Nucleus accumbens (tissue), 56 donors: ENCODE results near the gene SNRK.

Experiments
- DNase-seq, 56 donors: peaks; one replicate each; lab custom pipeline; 2025; lab: John Stamatoyannopoulos, UW

SNRK gene

DNA sequence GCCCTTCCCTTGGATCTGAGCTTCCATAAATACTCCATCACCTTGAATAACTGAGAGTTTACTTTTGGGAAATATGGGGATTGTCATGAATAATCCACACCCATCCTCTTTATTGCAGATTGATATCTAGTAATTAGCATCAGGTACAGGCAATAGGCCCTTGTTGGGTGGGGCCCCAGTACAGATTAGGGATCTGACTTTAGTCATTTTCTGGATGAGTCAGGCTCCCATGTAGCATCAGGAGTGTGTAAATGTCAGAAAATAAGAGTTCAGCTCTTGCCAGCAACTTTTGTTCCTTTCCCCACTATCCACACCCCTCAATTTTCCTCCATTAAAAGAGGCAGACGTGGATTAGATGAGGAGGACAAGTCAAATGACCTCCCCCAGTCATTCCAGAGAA, 17.7 kb upstream of the SNRK start:
- no peak for DNase-seq

DNA sequence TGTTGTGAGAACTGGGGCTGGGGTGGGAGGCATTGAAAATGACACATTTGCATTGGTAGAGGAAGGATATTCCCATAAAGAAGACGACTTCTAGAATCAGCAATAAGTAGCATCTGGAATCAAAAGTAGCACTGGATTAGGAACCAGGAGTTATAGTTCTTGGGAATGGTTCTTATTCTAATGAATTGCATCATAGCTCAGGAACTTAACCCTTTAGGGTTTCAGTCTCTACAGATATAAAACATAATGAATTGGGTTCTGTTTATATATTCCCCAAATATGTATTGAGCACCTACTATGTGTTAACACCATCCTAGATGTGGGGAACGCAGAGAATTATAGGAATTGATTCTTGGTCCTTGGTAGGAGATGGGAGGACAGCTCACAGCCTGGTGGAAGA, 16.3 kb upstream of the SNRK start:
- DNase-seq = no peak

DNA sequence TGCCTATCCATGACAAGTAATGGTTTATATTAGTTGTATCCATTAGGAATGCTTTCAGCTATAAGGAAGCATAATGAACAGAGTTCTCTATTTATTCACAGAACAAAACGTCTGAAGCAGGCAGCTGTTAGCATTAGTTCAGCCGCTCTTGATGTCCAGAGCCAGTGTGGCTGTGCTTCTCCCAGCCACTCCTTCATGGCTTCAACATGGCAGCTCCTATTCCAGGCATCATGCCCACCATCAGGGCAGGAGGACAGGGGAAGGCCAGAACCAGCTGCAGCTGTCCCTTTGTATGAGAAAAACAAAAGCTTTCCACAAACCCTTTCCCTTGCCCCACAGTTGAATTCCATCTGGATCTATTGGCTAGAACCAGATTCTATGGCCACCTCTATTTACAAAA, 12.9 kb upstream of the SNRK start:
- peak in 4 of 56 donors; percentile 4 to 24 (median 14) for DNase-seq

DNA sequence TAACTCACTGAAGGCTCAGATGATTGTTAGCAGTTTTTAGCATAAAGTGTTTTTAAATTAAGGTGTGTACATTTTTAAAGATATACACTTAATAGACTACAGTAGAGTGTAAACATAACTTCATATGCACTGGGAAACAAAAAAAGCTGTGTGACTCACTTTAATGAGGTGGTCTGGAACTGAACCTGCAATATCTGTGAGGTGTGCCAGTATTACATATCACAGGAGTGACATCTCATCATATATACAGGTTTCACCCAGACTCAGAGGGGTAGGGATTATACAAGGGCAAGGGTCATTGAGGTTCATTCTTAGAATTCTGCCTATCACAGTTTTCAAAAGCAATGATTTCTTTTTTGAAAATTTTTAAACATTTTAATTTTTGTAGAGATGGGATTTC, 7.3 kb upstream of the SNRK start:
- no peak for DNase-seq

GRCh38 chr3:43279532-43279931, 6.8 kb upstream of the SNRK start:
- no peak for DNase-seq

GRCh38 chr3:43281020-43281419, 5.3 kb upstream of the SNRK start:
- DNase-seq = no peak

DNA sequence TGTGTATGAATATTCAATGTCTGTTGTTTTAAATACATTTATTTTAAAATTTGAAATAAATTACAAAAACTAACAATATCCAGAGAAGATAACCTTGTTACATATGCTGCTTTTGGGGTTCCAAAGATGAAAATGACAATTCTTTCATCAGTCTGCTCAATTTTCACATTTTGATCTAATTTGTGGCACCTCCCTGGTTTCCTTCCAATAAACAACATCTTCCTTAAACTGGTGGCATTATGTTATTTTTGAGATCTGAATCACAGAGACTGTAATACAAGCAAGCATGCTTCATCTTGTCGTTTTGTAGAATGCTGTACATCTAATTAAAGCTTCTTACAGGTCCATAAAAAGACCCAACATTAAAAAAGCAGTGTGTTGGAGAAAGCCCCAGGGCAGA, 2.2 kb upstream of the SNRK start:
- DNase-seq = no peak

DNA sequence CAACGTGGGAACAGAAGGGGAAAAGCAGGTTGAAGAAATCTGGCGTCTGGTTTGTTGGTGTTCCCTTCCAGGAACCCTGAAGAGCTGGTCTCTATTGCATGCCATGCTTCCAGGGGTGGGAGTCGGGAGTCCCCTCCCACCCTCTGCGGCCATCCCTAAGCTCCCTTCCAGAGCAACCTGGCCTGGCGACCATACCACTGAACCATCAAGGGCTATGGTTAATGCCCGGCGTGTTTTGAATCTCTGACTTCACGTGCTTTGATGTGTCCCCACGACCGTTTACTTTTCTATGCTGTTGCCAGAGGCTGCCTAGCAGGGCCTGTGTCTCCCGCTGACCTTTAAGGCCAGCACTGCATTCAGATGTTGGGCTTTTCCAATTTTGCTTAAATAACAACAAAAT, 696 bp upstream of the SNRK start:
- peak in 1 of 56 donors; percentile 2 for DNase-seq

DNA sequence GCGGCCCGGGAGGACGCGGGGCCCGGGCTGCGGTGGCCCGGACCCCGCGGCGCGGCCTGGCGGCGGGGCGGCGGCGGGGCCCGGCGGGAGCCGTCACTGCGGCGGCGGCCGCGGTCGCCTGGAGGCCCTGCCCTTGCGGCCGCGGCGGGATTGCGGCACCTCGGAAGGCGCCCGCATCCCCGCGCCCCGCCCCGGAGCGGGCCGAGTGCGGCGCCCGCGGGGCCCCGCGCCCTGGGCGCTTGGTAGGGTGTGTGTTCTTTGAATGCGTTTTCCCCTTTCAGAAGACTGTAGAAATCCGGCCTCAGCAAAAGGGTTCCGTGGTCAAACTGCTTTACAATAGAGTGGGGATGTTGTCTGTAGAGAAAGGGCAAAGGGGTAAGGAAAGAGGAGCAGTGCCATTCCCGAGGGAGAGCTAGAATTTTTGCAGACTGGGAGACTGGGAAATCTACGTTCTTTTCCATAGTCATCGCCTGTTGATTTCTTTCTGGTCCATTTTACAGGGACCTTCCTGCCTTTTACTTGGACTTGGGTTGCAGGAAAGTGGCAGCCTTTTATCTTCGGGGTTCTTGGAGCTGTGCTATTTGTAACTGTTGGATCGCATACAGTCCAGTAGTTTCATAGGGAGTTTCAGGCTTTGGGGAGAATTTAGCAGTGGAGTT, 630 bp downstream of the SNRK start:
- peak in 10 of 56 donors; percentile 8 to 42 (median 22) for DNase-seq

GRCh38 chr3:43287500-43287873, 1.1 kb downstream of the SNRK start:
- DNase-seq = no peak

DNA sequence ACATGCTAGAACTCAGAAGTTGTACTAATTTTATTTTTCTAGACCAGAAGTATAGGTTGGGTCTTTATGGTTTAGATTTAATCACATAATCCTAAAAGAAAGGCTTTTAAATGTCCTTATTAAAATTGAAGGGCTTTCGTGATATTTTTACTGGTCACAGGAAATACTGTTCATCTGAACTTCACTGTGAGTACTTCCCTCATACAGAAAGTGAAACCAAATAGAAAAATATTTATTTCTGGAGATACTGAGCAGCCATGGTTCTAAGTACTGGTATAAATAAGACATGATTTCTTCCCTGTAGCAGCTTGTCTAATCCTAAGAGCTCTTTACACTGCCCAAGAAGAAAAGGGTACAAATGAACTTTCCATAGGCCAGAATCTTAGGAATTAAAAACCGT, 2.0 kb downstream of the SNRK start:
- DNase-seq = no peak

DNA sequence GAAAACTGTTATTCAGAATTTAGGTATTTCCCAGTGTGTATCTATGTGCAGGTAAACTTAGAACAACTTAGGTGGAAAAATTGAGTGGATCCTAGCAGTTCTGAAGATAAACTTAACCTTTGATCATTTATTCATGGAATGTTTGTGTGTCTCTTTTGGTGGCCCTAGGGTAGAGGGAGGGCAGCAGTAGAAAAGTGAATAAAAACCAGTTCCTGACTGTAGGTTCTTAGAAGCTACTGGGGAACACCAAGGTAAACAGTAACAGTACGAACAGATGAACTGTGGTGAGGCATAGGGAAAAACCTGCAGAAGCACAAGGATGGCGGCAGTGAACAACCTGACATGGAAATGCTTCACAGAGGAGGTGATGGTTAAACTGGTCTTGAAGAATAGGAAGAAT, 2.5 kb downstream of the SNRK start:
- DNase-seq = no peak

GRCh38 chr3:43289401-43289800, 3.1 kb downstream of the SNRK start:
- no peak for DNase-seq

DNA sequence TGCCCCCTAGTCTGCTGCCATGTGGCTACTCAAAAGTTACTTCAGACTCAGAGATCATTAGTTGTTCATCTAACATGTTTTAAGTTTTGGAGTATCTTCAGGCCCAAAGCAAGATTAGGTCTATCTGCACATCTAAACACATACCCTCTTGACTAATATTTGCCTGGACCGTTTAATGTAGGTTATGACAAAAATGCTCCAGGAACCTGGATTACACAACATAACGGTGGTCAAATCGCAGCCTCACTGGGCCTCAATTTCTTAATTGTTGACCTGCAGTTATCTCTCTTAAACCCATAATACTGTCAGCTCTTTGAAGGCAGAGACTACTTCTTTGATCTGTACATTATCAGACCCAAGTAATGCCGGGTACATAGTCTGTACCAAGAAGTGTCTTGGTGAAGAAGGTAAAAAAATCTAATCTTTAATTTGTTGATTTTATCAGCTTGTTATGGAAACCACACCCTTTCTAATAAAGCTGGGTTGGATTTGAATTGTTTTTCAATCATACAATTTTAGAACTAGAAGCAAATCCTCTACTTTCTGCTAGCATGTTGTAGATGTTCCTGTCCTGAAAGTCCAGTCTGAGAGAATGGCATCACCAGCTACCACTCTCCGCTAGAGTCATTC, 3.6 kb downstream of the SNRK start:
- DNase-seq = no peak

- no peak for DNase-seq
Measured at GRCh38 chr3:43290956-43291355, 4.6 kb downstream of the SNRK start.

- DNase-seq = no peak
Measured at GRCh38 chr3:43291546-43291945, 5.2 kb downstream of the SNRK start.

DNA sequence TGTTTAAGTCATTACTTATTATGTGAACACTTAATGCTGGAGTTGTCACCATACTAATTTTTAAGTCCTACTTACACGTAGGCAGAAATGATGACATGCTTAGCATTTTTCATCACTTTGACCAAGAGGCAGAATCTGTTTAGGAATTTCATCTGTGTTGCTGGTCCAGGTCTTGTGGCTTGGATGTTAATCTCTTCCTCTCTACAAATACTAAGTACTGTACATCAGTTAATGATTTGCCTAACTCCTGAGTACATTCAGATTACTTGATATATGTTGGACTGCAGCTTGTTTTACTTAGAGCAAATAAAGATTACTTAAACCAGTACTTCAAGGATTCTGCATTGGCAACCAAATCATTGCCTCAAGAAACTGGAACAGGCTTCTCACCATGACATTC, 8.6 kb downstream of the SNRK start:
- no peak for DNase-seq

DNA sequence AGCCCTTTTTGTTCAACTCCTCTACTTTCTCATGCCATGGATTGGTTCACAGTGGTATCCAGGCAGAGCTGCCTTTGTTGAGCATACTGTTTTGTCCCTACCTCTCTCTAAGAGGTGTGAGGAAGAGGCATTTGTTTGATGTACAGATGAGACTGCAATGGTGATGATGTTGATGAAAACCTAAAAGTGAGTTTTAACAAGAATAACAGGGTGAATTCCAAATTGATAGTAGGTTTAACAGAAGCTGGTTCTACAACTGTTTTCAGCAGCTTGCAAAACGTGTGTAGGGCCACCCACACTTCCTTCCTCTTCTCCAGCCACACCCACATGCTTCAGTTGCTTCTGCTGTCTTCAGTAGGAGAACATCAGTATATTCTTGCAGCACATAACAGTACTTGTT, 10.2 kb downstream of the SNRK start:
- peak in 5 of 56 donors; percentile 2 to 26 (median 8) for DNase-seq

DNA sequence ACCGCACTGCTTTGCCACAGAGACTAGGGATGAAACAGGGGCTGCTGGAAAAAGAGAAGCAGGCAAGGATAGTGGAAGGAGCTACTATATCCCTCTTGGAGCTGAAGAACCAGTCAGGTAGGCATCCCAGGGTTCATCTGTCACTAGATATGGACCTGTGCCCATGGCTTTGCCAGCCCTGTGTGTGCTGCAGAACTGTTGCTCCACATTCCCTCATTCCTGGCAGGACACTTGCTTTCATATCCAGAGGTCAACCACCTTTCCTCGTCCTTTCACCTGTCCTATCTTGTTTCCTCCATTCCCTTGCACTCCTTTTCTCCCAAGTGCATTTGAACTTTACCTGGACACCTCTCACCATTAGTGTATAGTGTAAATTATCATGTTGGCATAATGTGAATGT, 12.0 kb downstream of the SNRK start:
- DNase-seq = no peak

GRCh38 chr3:43298761-43299160, 12.4 kb downstream of the SNRK start:
- DNase-seq = no peak

DNA sequence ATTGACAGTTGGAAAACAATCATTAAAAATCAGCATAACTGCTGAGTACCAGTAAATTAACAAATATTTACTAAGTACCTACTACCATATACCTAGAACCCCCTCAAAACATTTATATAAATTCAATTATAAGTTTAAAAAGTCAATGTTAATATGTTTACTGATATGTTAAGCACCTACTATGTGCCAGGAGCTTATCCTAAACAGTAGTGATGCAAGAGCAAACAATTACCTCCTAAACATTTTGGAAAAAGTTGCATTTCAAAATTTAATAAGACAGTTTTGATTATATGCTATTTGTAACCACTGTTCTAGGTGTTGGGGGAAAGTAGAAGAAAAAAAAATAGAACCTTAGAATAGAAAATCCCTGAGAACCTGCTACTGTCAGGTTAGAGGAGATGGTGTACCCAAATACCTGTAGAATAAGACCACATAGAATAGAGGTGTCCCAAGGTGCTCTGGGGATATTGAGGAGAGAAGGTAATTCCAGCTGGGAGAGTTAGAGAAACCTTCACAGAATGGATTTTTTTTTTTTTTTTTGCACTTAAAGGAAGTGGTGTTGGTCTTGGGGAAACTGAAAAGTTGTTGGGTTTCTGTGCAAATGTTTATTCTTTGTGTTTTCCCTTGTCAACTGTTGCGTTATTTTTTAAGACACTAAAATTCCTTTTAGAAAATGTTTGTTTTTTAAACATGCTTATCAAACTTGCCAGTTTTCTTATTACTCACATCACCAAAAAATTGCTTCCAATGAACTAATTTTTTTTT, 16.0 kb downstream of the SNRK start:
- DNase-seq = no peak

GRCh38 chr3:43304126-43304525, 17.8 kb downstream of the SNRK start:
- no peak for DNase-seq
